ENCODE data around the gene LIPI.

DNA sequence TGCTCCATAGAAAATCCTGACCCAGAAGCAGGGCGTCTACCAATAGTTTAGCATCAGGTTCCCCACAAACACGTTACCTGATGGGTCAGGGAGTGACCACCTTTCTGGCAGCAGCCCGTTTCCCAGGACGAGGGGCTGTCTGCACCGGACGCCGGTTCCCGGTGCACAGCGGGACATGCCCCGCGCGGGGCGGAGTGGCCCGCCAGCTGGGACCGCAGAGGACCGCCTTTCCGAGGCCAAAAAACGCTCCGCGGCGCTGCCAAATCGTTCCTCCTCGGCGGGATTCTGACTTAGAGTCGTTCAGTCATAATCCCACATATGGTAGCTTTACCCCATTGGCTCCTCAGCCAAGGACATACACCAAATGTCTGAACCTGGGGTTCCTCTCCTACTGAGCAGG, 126.1 kb downstream of the LIPI start:
- TF ChIP-seq, protein P1, sequence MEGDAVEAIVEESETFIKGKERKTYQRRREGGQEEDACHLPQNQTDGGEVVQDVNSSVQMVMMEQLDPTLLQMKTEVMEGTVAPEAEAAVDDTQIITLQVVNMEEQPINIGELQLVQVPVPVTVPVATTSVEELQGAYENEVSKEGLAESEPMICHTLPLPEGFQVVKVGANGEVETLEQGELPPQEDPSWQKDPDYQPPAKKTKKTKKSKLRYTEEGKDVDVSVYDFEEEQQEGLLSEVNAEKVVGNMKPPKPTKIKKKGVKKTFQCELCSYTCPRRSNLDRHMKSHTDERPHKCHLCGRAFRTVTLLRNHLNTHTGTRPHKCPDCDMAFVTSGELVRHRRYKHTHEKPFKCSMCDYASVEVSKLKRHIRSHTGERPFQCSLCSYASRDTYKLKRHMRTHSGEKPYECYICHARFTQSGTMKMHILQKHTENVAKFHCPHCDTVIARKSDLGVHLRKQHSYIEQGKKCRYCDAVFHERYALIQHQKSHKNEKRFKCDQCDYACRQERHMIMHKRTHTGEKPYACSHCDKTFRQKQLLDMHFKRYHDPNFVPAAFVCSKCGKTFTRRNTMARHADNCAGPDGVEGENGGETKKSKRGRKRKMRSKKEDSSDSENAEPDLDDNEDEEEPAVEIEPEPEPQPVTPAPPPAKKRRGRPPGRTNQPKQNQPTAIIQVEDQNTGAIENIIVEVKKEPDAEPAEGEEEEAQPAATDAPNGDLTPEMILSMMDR (IDR thresholded peaks at IDR 0.05) = no peak
- TF ChIP-seq POLR2A (IDR thresholded peaks at IDR 0.05) = no peak

Data from testis (tissue), 2 donors.